ENCODE results near the gene VIL1.

GRCh38 chr2:218383892-218384519 is 34.9 kb upstream of the VIL1 start:
- TF ChIP-seq ELF4 (IDR thresholded peaks at IDR 0.05) (no peak), SUZ12 (IDR thresholded peaks at IDR 0.05) (no peak), FOXA1 (IDR thresholded peaks at IDR 0.05) (no peak), HDGF (IDR thresholded peaks at IDR 0.05; ENCODE audit: borderline replicate concordance) (no peak), ARNT (IDR thresholded peaks at IDR 0.05) (no peak), ZNF384 (IDR thresholded peaks at IDR 0.05) (no peak), L3MBTL2 (conservative IDR thresholded peaks at IDR 0.05) (no peak), SP1 (IDR thresholded peaks at IDR 0.05) (no peak), TARDBP (IDR thresholded peaks at IDR 0.05) (no peak), CTBP1 (IDR thresholded peaks at IDR 0.05; ENCODE audit: borderline replicate concordance) (no peak), LEF1 (IDR thresholded peaks at IDR 0.05; ENCODE audit: borderline replicate concordance) (no peak), BHLHE40 (IDR thresholded peaks at IDR 0.05; ENCODE audit: borderline replicate concordance) (no peak), PKNOX1 (IDR thresholded peaks at IDR 0.05) (no peak)

Measured in HEK293T (cell line).